HCT116 (cell line): ENCODE data around the gene FAM118B.

ENCODE experiments used
- CBX3 ChIP-seq: IDR thresholded peaks from 2 replicates; pipeline ENCODE4 v1.6.1; 2012; ENCODE audit warnings: low read depth
- CEBPB ChIP-seq: IDR thresholded peaks from 2 replicates; pipeline ENCODE4 v1.6.1; 2012; ENCODE audit warnings: low read depth
- CTCF ChIP-seq, 3 experiments: fragments of 200-600 bp in 1 of 3; sonication (generic) in 1 of 3; IDR thresholded peaks in 2 of 3; conservative IDR thresholded peaks in 1 of 3; 2 replicates each; pipeline ENCODE4 v1.5.1; 2012 to 2017; ENCODE audit warnings: low read depth in 2 of 3, low read length in 2 of 3, antibody characterized with exemption in 1 of 3, borderline replicate concordance in 1 of 3, control low read depth in 1 of 3, mild to moderate bottlenecking in 1 of 3, mixed read lengths in 1 of 3, mixed run types in 1 of 3, moderate library complexity in 1 of 3; ENCODE audit not compliant: insufficient read depth in 1 of 3
- REST ChIP-seq: IDR thresholded peaks from 2 replicates; pipeline ENCODE4 v1.6.1; 2012; ENCODE audit warnings: low read depth
- ZNF274 ChIP-seq: fragments of 200-500 bp; sonication (Bioruptor generic); IDR thresholded peaks from 2 replicates; pipeline ENCODE4 v1.6.1; 2014; ENCODE audit warnings: mild to moderate bottlenecking, low read depth, low read length, inconsistent platforms

DNA sequence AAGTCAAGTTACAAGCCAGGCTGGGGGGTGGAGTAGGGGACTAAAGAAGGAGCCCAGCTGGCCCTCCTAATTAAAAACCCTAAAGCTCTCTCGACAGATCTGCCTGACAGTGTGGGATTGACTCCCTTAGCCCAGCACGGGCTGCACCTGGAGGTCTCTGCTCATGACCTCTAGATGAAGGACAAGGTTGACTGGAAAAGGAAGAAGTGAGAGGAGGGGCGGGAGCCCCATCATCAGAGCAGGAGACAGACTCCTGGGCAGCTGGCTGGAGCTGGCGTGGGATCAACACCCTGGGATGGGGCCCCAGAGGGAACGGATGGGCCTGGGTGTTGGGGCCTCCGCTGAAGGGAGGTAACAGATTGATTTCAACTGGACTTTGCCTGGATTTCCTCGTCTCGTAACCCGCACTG, 46.3 kb upstream of the FAM118B start:
- TF ChIP-seq CEBPB (no peak), CTCF (IDR thresholded peaks at IDR 0.05 in 2 of 3, conservative IDR thresholded peaks at IDR 0.05 in 1 of 3; ENCODE audit: borderline replicate concordance in 1 of 3, insufficient read depth in 1 of 3, low read depth in 2 of 3, low read length in 2 of 3) (no peak), CBX3 (no peak), ZNF274 (no peak), REST (no peak)
